ENCODE results near the gene UGT1A7.
"Not testable (repeated sequence)": the region's sequence is repeated elsewhere in the genome, so short reads cannot be mapped to it uniquely, and the experiment has no call there.

UGT1A7 gene

GRCh38 chr2:233712611-233713261, 31.0 kb downstream of the UGT1A7 start, which contains the start of gene UGT1A5:
TSS of gene UGT1A5 (plus strand) at chr2:233712907. CDS start at chr2:233712992, 85 bp downstream.
- DNase-seq (ENCODE audit: low read depth, low spot score): no peak

- no peak for DNase-seq (ENCODE audit: low read depth, low spot score)
Observed at GRCh38 chr2:233713262-233713615, 31.5 kb downstream of the UGT1A7 start.

GRCh38 chr2:233714121-233714520, 32.4 kb downstream of the UGT1A7 start:
- no peak for DNase-seq (ENCODE audit: low read depth, low spot score)

- no peak for DNase-seq (ENCODE audit: low read depth, low spot score)
Observed at GRCh38 chr2:233718552-233718951, 36.9 kb downstream of the UGT1A7 start, which contains the start of gene UGT1A4. TSS of gene UGT1A4 (plus strand) at chr2:233718736. CDS start at chr2:233718821, 85 bp downstream.

GRCh38 chr2:233728723-233729301, 47.1 kb downstream of the UGT1A7 start, which contains the start of gene UGT1A3:
TSS of gene UGT1A3 (plus strand) at chr2:233729042. CDS start at chr2:233729127, 85 bp downstream.
- DNase-seq (ENCODE audit: low read depth, low spot score): no peak

- not testable (repeated sequence) for DNase-seq (ENCODE audit: low read depth, low spot score)
Observed at GRCh38 chr2:233736868-233737653, 55.4 kb downstream of the UGT1A7 start.

- peak; percentile 4 for DNase-seq (ENCODE audit: low read depth, low spot score)
Observed at GRCh38 chr2:233740870-233741269, 59.2 kb downstream of the UGT1A7 start.

- no peak for DNase-seq (ENCODE audit: low read depth, low spot score)
Observed at GRCh38 chr2:233743464-233744259, 62.0 kb downstream of the UGT1A7 start.

- no peak for DNase-seq (ENCODE audit: low read depth, low spot score)
Observed at GRCh38 chr2:233745073-233745755, 63.5 kb downstream of the UGT1A7 start.

GRCh38 chr2:233745838-233746237, 64.1 kb downstream of the UGT1A7 start:
- not testable (repeated sequence) for DNase-seq (ENCODE audit: low read depth, low spot score)

GRCh38 chr2:233746475-233747282, 65.0 kb downstream of the UGT1A7 start:
- peak; percentile 58 for DNase-seq (ENCODE audit: low read depth, low spot score)

GRCh38 chr2:233747283-233747544, 65.5 kb downstream of the UGT1A7 start:
- no peak for DNase-seq (ENCODE audit: low read depth, low spot score)

- not testable (repeated sequence) for DNase-seq (ENCODE audit: low read depth, low spot score)
Observed at GRCh38 chr2:233750689-233751088, 69.0 kb downstream of the UGT1A7 start.

GRCh38 chr2:233751212-233752009, 69.7 kb downstream of the UGT1A7 start:
- not testable (repeated sequence) for DNase-seq (ENCODE audit: low read depth, low spot score)

- DNase-seq (ENCODE audit: low read depth, low spot score): no peak
Observed at GRCh38 chr2:233754872-233755611, 73.3 kb downstream of the UGT1A7 start.

- DNase-seq (ENCODE audit: low read depth, low spot score): no peak
Observed at GRCh38 chr2:233756429-233757081, 74.9 kb downstream of the UGT1A7 start.

- DNase-seq (ENCODE audit: low read depth, low spot score): no peak
Observed at GRCh38 chr2:233758141-233758540, 76.4 kb downstream of the UGT1A7 start.

- no peak for DNase-seq (ENCODE audit: low read depth, low spot score)
Observed at GRCh38 chr2:233758849-233759248, 77.1 kb downstream of the UGT1A7 start.
